K562 (cell line): Measurements from ENCODE around the gene CIB1. TPM values are rescaled to one million over a fixed set of nuclear protein-coding genes. Genes with fewer than 3 reads are reported as not detected.

Experiments used
- ATAC-seq: fragments of 200-7000 bp; cut with Tn5 transposase; 3 replicates; pipeline ENCODE4 v1.9.1; 2020; ENCODE audit warnings: moderate library complexity
- BruUV-seq: library from RNA; stranded (reverse); fragments of 400-500 nt; replicated peaks from 2 replicates; lab custom pipeline; 2021; lab: Mats Ljungman, UMichigan
- CTCF ChIA-PET: fragments of 300-600 bp; formaldehyde crosslinking; extraction: SDS; loops from one replicate; lab custom pipeline; 2021; ENCODE audit warnings: low intra/inter-chr PET ratio; lab: Yijun Ruan, JAX
- POLR2A ChIA-PET: fragments of 300-600, 350-650 bp; sonication (Branson Sonifier 250); formaldehyde crosslinking; extraction: SDS; loops from one replicate; lab custom pipeline; 2021; ENCODE audit warnings: antibody characterized with exemption, inconsistent platforms; lab: Yijun Ruan, JAX
- DNase-seq, 4 experiments: peaks; one replicate each; pipeline versions ENCODE4 v3.0.0 to v3.0.0-alpha.2; 2011 to 2018; ENCODE audit warnings: low spot score in 3 of 4, mixed read lengths in 3 of 4; ENCODE audit errors: extremely low read depth in 1 of 4
- FAIRE-seq: peaks from 2 replicates; lab custom pipeline; 2011; peaks lifted over from hg19 to GRCh38; lab: Jason Lieb, UNC
- H2AFZ ChIP-seq: 2 replicates; pipeline ENCODE4 v1.6.0; 2011; ENCODE audit warnings: low read depth, low read length, control low read depth, inconsistent platforms
- H3K27ac ChIP-seq: fragments of 200-600 bp; 3 replicates; pipeline ENCODE4 v1.8.0; 2011; ENCODE audit warnings: low read depth, mild to moderate bottlenecking, control low read depth, inconsistent platforms, low read length, moderate library complexity, mixed read lengths; ENCODE audit errors: extremely low read depth
- H3K27me3 ChIP-seq, 2 experiments: fragments of 300-600 bp in 1 of 2; 2 replicates in 1 of 2; 3 replicates in 1 of 2; pipeline versions ENCODE4 v1.6.0 to v1.8.0; 2011; ENCODE audit warnings: inconsistent platforms in 2 of 2, low read length in 2 of 2, mild to moderate bottlenecking in 1 of 2, mixed read lengths in 1 of 2, moderate library complexity in 1 of 2; ENCODE audit not compliant: control insufficient read depth in 2 of 2, insufficient read depth in 2 of 2
- H3K36me3 ChIP-seq: fragments of 300-600 bp; 3 replicates; pipeline ENCODE4 v1.8.0; 2011; ENCODE audit warnings: mild to moderate bottlenecking, low read length, inconsistent platforms; ENCODE audit not compliant: control insufficient read depth, insufficient read depth
- H3K4me1 ChIP-seq, 2 experiments: fragments of 200-600 bp in 1 of 2; replicated peaks in 1 of 2; 2 replicates in 1 of 2; 3 replicates in 1 of 2; pipeline versions ENCODE4 v1.5.1 to v1.8.0; 2011; ENCODE audit warnings: inconsistent platforms in 2 of 2, low read length in 2 of 2, mild to moderate bottlenecking in 1 of 2, mixed read lengths in 1 of 2, moderate library complexity in 1 of 2; ENCODE audit not compliant: control insufficient read depth in 2 of 2, insufficient read depth in 2 of 2
- H3K4me2 ChIP-seq: 2 replicates; pipeline ENCODE4 v1.6.1; 2011; ENCODE audit warnings: low read length, control low read depth, inconsistent platforms, mixed read lengths; ENCODE audit not compliant: insufficient read depth
- H3K4me3 ChIP-seq: fragments of 200-600 bp; sonication (generic), shearing (Covaris generic); 2 replicates; pipeline ENCODE4 v1.5.1; 2016; ENCODE audit warnings: control low read depth, inconsistent platforms
- H3K79me2 ChIP-seq: fragments of 200-600 bp; 3 replicates; pipeline ENCODE4 v1.8.0; 2011; ENCODE audit warnings: low read length, inconsistent platforms; ENCODE audit not compliant: control insufficient read depth, insufficient read depth
- H3K9ac ChIP-seq, 2 experiments: 2 replicates each; pipeline versions ENCODE4 v1.6.0 to v1.6.1; 2011; ENCODE audit warnings: low read depth in 2 of 2, low read length in 2 of 2, control low read depth in 1 of 2, inconsistent platforms in 1 of 2, mild to moderate bottlenecking in 1 of 2, mixed read lengths in 1 of 2; ENCODE audit not compliant: insufficient read depth in 1 of 2
- H3K9me1 ChIP-seq: one replicate; pipeline ENCODE4 v1.6.0; 2011; ENCODE audit warnings: inconsistent platforms, mild to moderate bottlenecking, low read length, moderate library complexity; ENCODE audit not compliant: control insufficient read depth, insufficient read depth
- H3K9me3 ChIP-seq: replicated peaks from 2 replicates; pipeline ENCODE4 v1.5.1; 2011; ENCODE audit warnings: low read depth, low read length, inconsistent platforms; ENCODE audit not compliant: control insufficient read depth, insufficient read depth
- H4K20me1 ChIP-seq: replicated peaks from 2 replicates; pipeline ENCODE4 v1.6.1; 2011; ENCODE audit warnings: low read length, inconsistent platforms, mixed read lengths; ENCODE audit not compliant: control insufficient read depth, insufficient read depth
- DNMT1 ChIP-seq: fragments of 450-650 bp; IDR thresholded peaks from 2 replicates; pipeline ENCODE4 v1.6.1; 2016; ENCODE audit warnings: antibody characterized with exemption, mild to moderate bottlenecking
- DPF2 ChIP-seq: fragments of 450-650 bp; IDR thresholded peaks from 2 replicates; pipeline ENCODE4 v1.6.1; 2016
- ELK3 ChIP-seq: fragments of 450-650 bp; formaldehyde crosslinking; IDR thresholded peaks from 2 replicates; pipeline ENCODE4 v1.4.0; 2020; ENCODE audit warnings: mild to moderate bottlenecking
- GATAD2B ChIP-seq: fragments of 450-650 bp; IDR thresholded peaks from 2 replicates; pipeline ENCODE4 v1.6.1; 2017; ENCODE audit warnings: mild to moderate bottlenecking, borderline replicate concordance
- HNRNPLL ChIP-seq: fragments of 200-400 bp; formaldehyde crosslinking; IDR thresholded peaks from 2 replicates; pipeline ENCODE4 v1.6.1; 2017; ENCODE audit warnings: low read length, low read depth, mild to moderate bottlenecking; ENCODE audit not compliant: poor library complexity, severe bottlenecking
- SMC3 ChIP-seq: conservative IDR thresholded peaks from 2 replicates; pipeline ENCODE4 v1.6.1; 2011; ENCODE audit warnings: low read depth, low read length, improper control_type of control experiment; ENCODE audit not compliant: insufficient read depth
- ZBTB1 ChIP-seq: sonication (generic); formaldehyde crosslinking; IDR thresholded peaks from 2 replicates; pipeline ENCODE4 v1.8.1; 2023; ENCODE audit warnings: missing genetic modification reagents, low read depth, mild to moderate bottlenecking, borderline replicate concordance
- ZNF232 ChIP-seq: sonication (generic); formaldehyde crosslinking; IDR thresholded peaks from 2 replicates; pipeline ENCODE4 v1.8.0; 2022; ENCODE audit warnings: mild to moderate bottlenecking, missing genetic modification reagents
- ZNF280A ChIP-seq: fragments of 450-650 bp; IDR thresholded peaks from 2 replicates; pipeline ENCODE4 v1.6.1; 2018; ENCODE audit warnings: mild to moderate bottlenecking, low read depth; ENCODE audit not compliant: partially characterized antibody
- ZNF766 ChIP-seq: fragments of 200-800 bp; sonication (Bioruptor generic); conservative IDR thresholded peaks from 2 replicates; pipeline ENCODE4 v1.6.1; 2016; ENCODE audit warnings: missing genetic modification characterization, missing compliant biosample characterization
- WGBS: fragments of 100-300 bp; shearing (Covaris generic); methylation state at CpG from one replicate; pipeline ENCODE4 v1.1.6; 2016; ENCODE audit warnings: low coverage, mixed read lengths; ENCODE audit not compliant: insufficient coverage; ENCODE audit errors: missing lambda C conversion rate; 5-methylcytosine and 5-hydroxymethylcytosine counted together
- in situ Hi-C: fragments of 300-500 bp; cut with MboI; formaldehyde crosslinking; loops from 4 replicates; pipeline ENCODE4 v1.15.0; 2018; ENCODE audit warnings: inconsistent platforms, mixed read lengths
- intact Hi-C: fragments of 100-400 bp; cut with micrococcal nuclease; formaldehyde crosslinking; loops from 2 replicates; pipeline ENCODE4 v1.14.2; 2022
- polyA plus RNA-seq, 8 experiments: library from polyadenylated mRNA; depleted of rRNA in 4 of 8; stranded (reverse) in 5 of 8; unstranded in 3 of 8; fragments of >200 nt; fragmentation: Nextera tagmentation in 2 of 8; fragmentation: Illumina TruSeq in 1 of 8; extraction: Ambion mirVana in 2 of 8; extraction: Trizol in 1 of 8; gene quantifications; 2 replicates each; pipeline versions ENCODE4 v1.2.1 to v1.2.3, GENCODE V29; 2011 to 2014; ENCODE audit warnings: inconsistent platforms in 1 of 8, missing spikeins in 1 of 8
- total RNA-seq, 7 experiments: library from RNA; depleted of rRNA in 6 of 7; stranded (reverse); fragments of >200 nt in 6 of 7; fragmentation: Illumina TruSeq in 2 of 7; extraction: Trizol in 2 of 7; gene quantifications; 2 replicates each; pipeline versions ENCODE4 v1.2.1 to v1.2.3, GENCODE V29; 2011 to 2021; ENCODE audit warnings: low replicate concordance in 1 of 7
- TF ChIP-seq, protein P1 (sequence below): sonication (generic); formaldehyde crosslinking; IDR thresholded peaks from 2 replicates; pipeline ENCODE4 v1.8.0; 2022; ENCODE audit warnings: mild to moderate bottlenecking, low read depth, missing genetic modification reagents

The CIB1 gene
- total and polyA plus RNA-seq, 9 of the 15 experiments (the other 6 are each of a cell fraction or from before 2014, with no cell fraction given): 14.9 to 136 (median 64.5) TPM

GRCh38 chr15:90270502-90271150 is 36.9 kb upstream of the CIB1 start:
- no peak overlapping the region for H3K4me3 ChIP-seq
- no peaks in the 10 kb centered on the region; the same call in 1 of the 2 replicates for H4K20me1 ChIP-seq
- in situ Hi-C loops (no loop called here), intact Hi-C loops (no loop called here)
- ChIA-PET POLR2A (interaction anchor here (1.1 kb wide), 1 partner anchor 21 kb away, joined by 5 read pairs; no protein-coding TSS in a partner anchor), CTCF (no interaction called here)
- peaks cover 69% of the 10 kb centered on the region for H3K79me2 ChIP-seq
- H3K9me3 ChIP-seq: no peaks in the 10 kb centered on the region
- ATAC-seq (no peak), DNase-seq (no peak), FAIRE-seq (no peak)
- no peaks in the 10 kb centered on the region for H3K27me3 ChIP-seq
- H2AFZ ChIP-seq: no peak overlapping the region
- H3K4me2 ChIP-seq: no peak overlapping the region
- no peak overlapping the region; the same call in 2 of the 3 replicates for H3K27ac ChIP-seq
- no peak for TF ChIP-seq ELK3 (CRISPR knock-in tag)
- TF ChIP-seq DPF2: no peak
- TF ChIP-seq ZNF280A: no peak
- no peak for TF ChIP-seq ZNF232
- no peak for TF ChIP-seq SMC3
- TF ChIP-seq HNRNPLL: no peak
- no peak for TF ChIP-seq GATAD2B
- TF ChIP-seq ZNF766 (CRISPR knock-in tag): no peak
- no peak for TF ChIP-seq DNMT1
- no peak for TF ChIP-seq ZBTB1 (CRISPR knock-in tag)
- TF ChIP-seq, protein P1, sequence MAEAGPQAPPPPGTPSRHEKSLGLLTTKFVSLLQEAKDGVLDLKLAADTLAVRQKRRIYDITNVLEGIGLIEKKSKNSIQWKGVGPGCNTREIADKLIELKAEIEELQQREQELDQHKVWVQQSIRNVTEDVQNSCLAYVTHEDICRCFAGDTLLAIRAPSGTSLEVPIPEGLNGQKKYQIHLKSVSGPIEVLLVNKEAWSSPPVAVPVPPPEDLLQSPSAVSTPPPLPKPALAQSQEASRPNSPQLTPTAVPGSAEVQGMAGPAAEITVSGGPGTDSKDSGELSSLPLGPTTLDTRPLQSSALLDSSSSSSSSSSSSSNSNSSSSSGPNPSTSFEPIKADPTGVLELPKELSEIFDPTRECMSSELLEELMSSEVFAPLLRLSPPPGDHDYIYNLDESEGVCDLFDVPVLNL (CRISPR knock-in tag): no peak
- H3K36me3 ChIP-seq: peaks cover 61% of the 10 kb centered on the region
- H3K9me1 ChIP-seq: no peaks in the 10 kb centered on the region
- BruUV-seq: no TSS peak
- WGBS: 95% methylated on average over 10 of the region's 10 CpGs
- H3K9ac ChIP-seq: no peak overlapping the region
- H3K4me1 ChIP-seq: peaks cover 8 to 11% of the 10 kb centered on the region in 2 experiments; a peak in 4 of 5 replicates
